Left renal cortex interstitium (tissue), 4 donors: ENCODE data around the gene CNTN2. TPM values are rescaled to one million over a fixed set of nuclear protein-coding genes. Genes with fewer than 3 reads are reported as not detected.

Experiments used
- DNase-seq, 4 donors: peaks; one replicate each; pipeline ENCODE4 v3.0.0-alpha.2; 2013; ENCODE audit warnings: low read depth in 4 of 4, low spot score in 2 of 4, missing footprints in 1 of 4
- polyA plus RNA-seq, 4 donors: library from polyadenylated mRNA; unstranded; fragments of 120-200 nt; gene quantifications; one replicate each; pipeline ENCODE4 v1.2.1, GENCODE V29; 2013; ENCODE audit not compliant: insufficient read length in 4 of 4

Gene CNTN2
- polyA plus RNA-seq, 4 donors, result 0.32 to 0.82 (median 0.74) TPM

DNA sequence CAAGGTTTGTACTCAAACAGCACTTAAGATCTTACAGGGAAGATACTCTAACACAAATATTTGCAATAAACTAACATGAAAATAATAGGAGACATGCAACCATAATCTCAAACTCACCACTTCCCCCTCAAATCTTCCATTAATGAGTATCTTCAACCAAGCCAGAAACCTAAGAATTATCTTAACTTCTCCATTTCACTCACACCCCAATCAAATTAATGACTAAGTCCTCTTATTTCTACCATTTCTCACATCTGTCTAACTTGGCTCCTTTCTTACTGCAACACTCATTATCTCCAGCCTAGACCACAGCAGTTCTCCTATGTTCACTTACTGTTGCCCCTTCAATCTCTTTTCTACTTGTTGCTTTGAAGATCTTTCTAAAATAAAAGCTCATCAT lies 68.3 kb downstream of the CNTN2 start:
- DNase-seq, result no peak

DNA sequence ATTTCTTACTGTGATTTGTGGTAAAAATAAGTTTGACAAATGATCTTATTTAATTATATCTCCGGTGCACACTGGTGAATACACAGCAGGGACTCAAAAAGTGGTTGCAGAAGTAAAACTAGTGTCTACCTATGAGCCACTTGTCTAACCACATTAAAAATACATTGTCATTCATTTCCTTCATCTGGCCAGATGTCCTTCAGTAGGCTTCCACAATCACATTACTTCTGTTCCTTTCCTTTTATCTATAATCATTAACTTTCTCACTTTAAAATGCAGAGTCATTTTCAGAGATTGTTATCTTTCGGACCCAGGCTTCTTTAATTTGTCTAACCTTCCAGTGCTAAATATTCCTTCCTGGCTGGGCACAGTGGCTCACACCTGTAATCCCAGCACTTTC lies 75.7 kb downstream of the CNTN2 start:
- DNase-seq, result no peak

DNA sequence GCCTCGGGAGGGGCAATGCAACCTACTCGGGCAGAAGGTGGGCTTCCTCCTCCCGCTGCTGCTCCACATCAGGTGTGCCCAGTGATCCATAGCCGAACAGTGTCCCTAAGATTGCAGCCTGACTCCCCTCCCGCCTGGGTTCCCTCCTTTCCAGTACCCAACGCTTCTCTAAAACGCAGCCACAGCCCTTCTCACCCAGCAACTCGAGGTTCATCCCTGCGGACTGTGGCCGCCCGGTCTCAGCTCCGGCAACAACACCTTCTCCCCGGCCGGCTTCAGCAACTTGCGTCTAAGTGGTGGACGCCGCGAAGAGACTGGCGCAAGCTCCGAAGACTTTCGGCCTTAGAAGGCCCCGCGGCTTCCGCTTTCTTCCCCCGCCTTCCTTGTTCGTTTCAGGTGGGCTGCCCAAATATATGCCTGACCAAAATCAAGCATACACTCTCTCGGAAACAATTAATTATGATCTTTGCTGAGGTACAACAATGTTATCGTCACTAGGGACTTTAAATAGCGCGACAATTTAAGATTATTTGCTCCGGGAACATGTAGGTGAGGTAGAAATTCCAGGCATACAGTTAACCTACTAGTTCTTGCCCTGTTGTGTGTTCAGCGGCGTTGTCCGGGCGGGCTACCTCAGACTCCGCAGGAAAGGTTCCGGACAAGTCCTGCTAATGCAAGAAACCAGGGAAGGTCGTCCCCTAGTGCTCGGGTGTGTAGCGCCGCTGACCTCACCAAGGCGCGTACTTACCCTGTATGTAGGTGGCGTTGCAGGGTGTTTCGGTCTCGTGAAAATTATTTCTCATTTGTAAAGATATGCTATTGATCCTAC lies 78.9 kb downstream of the CNTN2 start, which contains the start of gene RBBP5:
RBBP5 (minus strand) TSS at position 319 of the 829 bp plus-strand sequence; CDS start at position 214, 105 bp downstream.
- peak; percentile 93 to 99 (median 96) for DNase-seq

DNA sequence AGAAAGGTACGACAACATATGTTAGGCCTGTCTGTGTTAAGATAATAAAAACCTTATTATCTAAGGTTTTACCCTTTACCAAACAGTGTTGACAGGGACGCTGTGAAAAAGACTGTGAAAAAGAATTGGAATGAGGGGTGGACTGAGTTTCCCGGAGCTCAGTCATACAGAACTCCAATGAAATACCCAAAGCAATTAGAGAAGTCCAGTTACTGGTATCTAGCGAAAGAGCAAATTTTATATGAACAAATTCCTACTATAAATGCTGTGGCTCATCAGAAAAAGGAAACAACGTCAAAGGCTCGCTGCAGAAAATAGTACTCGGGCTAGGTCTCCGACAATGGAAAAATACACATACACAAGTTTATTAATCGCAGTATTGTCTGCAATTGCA lies 79.5 kb downstream of the CNTN2 start:
- no peak for DNase-seq

DNA sequence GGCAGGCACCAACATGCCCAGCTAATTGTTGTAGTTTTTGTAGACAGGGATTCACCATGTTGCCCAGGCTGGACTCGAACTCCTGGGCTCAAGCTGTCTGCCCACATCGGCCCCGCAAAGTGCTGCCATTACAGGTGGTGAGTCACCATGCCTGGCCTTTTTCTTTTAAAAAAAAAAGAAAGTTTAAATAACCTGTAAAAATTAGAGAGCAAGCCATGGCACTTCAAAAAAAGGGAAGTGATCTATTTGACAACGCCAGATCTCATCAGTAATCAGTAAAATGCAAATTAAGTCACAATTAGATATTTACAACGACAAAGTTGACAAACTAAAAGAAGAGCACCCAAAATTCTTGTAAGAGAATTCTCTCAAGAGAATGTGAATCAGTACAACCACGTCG lies 81.7 kb downstream of the CNTN2 start:
- no peak for DNase-seq

DNA sequence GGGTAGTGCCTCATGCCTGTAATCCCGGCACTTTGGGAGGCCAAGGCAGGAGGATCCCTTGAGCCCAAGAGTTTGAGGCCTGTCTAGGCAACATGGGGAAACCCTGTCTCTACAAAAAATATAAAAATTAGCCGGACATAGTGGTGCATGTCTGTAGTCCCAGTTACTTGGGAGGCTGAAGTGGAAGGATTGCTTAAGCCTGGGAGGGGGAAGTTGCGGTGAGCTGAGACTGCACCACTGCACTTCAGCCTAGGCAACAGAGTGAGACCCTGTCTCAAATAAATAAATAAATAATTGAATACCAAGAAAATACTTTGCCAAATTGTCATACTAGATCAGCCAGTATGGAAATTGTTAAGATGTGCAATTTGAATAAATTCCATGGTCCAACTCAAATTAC lies 84.6 kb downstream of the CNTN2 start:
- DNase-seq, result no peak

Other genes with a start within 250 kb of the CNTN2 start
- 10 to 100 TPM; 12.1 to 40.5 (median 16.4) TPM for gene NFASC, start 172.3 kb upstream of the CNTN2 start, polyA plus RNA-seq
- 1 to 10 TPM; 3.3 to 5.1 (median 4.3) TPM for gene TMEM81, start 41.2 kb downstream of the CNTN2 start, polyA plus RNA-seq
- gene RBBP5, start 78.8 kb downstream of the CNTN2 start, polyA plus RNA-seq, result 10 to 100 TPM; 18.7 to 22.6 (median 19.7) TPM
- gene DSTYK, start 168.5 kb downstream of the CNTN2 start, polyA plus RNA-seq, result 10 to 100 TPM; 16.3 to 19.9 (median 18.8) TPM
- 1 to 10 TPM; 7.5 to 9.9 (median 7.9) TPM for gene TMCC2, start 184.7 kb downstream of the CNTN2 start, polyA plus RNA-seq